Gastrocnemius medialis (tissue), 4 donors: ENCODE data around the gene PRDM16. TPM values are rescaled to one million over a fixed set of nuclear protein-coding genes. Genes with fewer than 3 reads are reported as not detected.

ENCODE experiments used
- ATAC-seq, 2 donors: fragments of 150-250 bp; one replicate each; pipeline ENCODE4 v1.9.1; 2016
- DNase-seq, 2 donors: peaks; one replicate each; pipeline ENCODE4 v3.0.0-alpha.2; 2019
- H3K27ac ChIP-seq, 4 donors: fragments of 200-600 bp; sonication (generic); 1 replicate in 1 of 4; 2 replicates in 3 of 4; pipeline ENCODE4 v1.5.1; 2016 to 2018; ENCODE audit warnings: mild to moderate bottlenecking in 2 of 4, moderate library complexity in 1 of 4
- H3K27me3 ChIP-seq, 3 donors: fragments of 200-600 bp; sonication (generic) in 2 of 3; 1 replicate in 1 of 3; 2 replicates in 2 of 3; pipeline versions ENCODE4 v1.5.1 to v1.6.0; 2016 to 2019; ENCODE audit warnings: mild to moderate bottlenecking in 1 of 3, moderate library complexity in 1 of 3
- H3K36me3 ChIP-seq, 2 donors: fragments of 200-600 bp; sonication (generic) in 1 of 2; one replicate each; pipeline ENCODE4 v1.5.1; 2017 to 2018
- H3K4me1 ChIP-seq, 2 donors: fragments of 200-600 bp; sonication (generic) in 1 of 2; one replicate each; pipeline ENCODE4 v1.5.1; 2016 to 2017; ENCODE audit warnings: mild to moderate bottlenecking in 2 of 2
- H3K4me3 ChIP-seq, 4 donors: fragments of 200-600 bp; sonication (generic) in 3 of 4; 1 replicate in 1 of 4; 2 replicates in 3 of 4; pipeline ENCODE4 v1.5.1; 2016 to 2019; ENCODE audit warnings: mild to moderate bottlenecking in 2 of 4
- H3K9me3 ChIP-seq, 3 donors: fragments of 200-600 bp; sonication (generic) in 2 of 3; 1 replicate in 1 of 3; 2 replicates in 2 of 3; pipeline ENCODE4 v1.5.1; 2016 to 2019
- POLR2A ChIP-seq, 2 donors: fragments of 450-650 bp; IDR thresholded peaks; one replicate each; pipeline ENCODE4 v1.6.1; 2017; ENCODE audit warnings: antibody characterized with exemption in 2 of 2, mild to moderate bottlenecking in 2 of 2, moderate library complexity in 2 of 2
- in situ Hi-C, 4 donors: fragments of 200-750 bp; cut with MboI; loops; one replicate each; pipeline versions ENCODE4 v1.15.0 to v1.8.0; 2017; ENCODE audit warnings: low sequenced_read_pairs in 4 of 4
- intact Hi-C: fragments of 100-400 bp; cut with DNase I; formaldehyde crosslinking; loops from one replicate; pipeline ENCODE4 v1.15.1; 2023; ENCODE audit warnings: low total_unique reads
- total RNA-seq, 4 donors: library from RNA; depleted of rRNA; stranded (reverse); fragments of >200 nt; gene quantifications; one replicate each; pipeline versions ENCODE4 v1.1.0 to v1.2.3, GENCODE V29; 2016
- TF ChIP-seq, protein P1 (sequence below), 5 experiments: fragments of 450-650 bp in 3 of 5; fragments of 200-600 bp in 2 of 5; sonication (generic) in 2 of 5; IDR thresholded peaks in 4 of 5; conservative IDR thresholded peaks in 1 of 5; 1 replicate in 4 of 5; 2 replicates in 1 of 5; pipeline ENCODE4 v1.5.1; 2016 to 2019; ENCODE audit warnings: antibody characterized with exemption in 5 of 5, mild to moderate bottlenecking in 3 of 5, moderate library complexity in 3 of 5

PRDM16 gene
- total RNA-seq, 4 donors from 2014 or later, result 0.03 to 0.19 (median 0.17) TPM

DNA sequence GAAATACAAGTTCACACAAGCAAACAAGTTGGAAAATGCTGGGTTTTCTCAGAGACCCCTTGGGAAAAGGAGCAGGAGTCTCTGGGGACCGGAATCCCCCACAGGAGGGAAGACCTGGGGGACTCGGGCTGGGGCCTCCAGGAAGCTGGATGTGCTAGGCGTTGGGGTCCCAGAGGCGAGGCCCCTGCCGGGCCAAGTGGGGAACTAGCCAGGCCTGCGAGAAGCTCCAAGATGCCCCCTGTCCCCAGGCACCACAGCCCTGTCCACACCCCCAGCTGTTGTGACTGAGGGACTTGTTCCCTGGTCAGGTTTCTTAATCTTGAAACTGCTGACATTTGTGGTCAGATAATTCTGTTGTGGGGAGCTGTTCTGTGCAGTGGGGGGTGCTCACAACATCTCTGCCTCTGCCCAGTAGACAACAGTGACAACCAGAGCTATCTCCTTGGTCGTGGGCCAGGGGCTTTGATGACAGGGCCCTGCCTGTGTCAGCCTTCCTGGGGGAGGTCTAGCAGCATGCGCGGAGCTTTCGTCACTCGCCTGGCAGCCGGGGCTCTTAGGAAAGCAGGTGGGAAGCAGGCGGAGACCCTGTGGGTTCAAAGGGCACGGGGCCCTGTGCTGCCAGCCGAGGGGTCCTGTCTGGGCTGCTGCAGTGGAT is 259.1 kb downstream of the PRDM16 start:
- ATAC-seq (no peak), DNase-seq (no peak)
- no peaks in the 10 kb centered on the region for H3K4me1 ChIP-seq
- no peaks in the 10 kb centered on the region for H3K9me3 ChIP-seq
- TF ChIP-seq POLR2A (IDR thresholded peaks at IDR 0.05), result no peak
- TF ChIP-seq, protein P1, sequence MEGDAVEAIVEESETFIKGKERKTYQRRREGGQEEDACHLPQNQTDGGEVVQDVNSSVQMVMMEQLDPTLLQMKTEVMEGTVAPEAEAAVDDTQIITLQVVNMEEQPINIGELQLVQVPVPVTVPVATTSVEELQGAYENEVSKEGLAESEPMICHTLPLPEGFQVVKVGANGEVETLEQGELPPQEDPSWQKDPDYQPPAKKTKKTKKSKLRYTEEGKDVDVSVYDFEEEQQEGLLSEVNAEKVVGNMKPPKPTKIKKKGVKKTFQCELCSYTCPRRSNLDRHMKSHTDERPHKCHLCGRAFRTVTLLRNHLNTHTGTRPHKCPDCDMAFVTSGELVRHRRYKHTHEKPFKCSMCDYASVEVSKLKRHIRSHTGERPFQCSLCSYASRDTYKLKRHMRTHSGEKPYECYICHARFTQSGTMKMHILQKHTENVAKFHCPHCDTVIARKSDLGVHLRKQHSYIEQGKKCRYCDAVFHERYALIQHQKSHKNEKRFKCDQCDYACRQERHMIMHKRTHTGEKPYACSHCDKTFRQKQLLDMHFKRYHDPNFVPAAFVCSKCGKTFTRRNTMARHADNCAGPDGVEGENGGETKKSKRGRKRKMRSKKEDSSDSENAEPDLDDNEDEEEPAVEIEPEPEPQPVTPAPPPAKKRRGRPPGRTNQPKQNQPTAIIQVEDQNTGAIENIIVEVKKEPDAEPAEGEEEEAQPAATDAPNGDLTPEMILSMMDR (IDR thresholded peaks at IDR 0.05 in 4 of 5, conservative IDR thresholded peaks at IDR 0.05 in 1 of 5), result no peak
- no peaks in the 10 kb centered on the region for H3K36me3 ChIP-seq
- no peak overlapping the region for H3K4me3 ChIP-seq
- peaks cover 6 to 11% (median 10%) of the 10 kb centered on the region in 3 donors for H3K27me3 ChIP-seq
- in situ Hi-C loops, result no loop called here
- intact Hi-C loops, result no loop called here
- H3K27ac ChIP-seq, result no peak overlapping the region

DNA sequence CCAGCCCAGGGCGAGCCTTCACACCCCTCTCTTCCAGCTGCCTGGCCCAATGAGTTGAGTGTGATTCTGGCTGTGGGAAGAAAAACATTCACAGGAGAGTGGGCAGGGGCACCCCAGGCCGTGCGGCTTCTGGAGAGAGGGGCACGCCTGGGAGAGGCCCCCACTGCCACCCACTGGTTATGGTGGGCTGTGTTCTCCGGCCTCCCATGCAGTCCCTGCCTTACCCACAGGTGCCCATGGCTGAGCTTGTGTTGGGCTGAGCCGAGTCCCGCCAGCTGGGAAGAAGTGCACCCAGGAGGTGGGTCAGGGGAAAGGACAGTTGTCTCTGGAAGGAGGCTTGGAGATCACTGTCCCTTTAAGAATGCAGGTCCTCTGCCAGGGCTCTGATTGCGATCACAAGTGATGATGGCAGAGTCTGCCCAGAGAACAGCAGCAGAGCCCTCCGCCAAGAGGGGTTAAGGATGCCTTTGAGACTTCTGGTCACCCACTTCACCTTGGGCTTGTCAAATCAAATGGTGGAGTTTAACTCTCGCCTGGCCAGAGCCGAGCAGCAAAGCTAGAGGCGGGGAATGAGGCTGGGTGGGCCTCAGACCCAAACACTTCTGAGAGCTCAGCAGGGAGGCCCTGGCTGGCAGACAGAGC is 260.8 kb downstream of the PRDM16 start:
- H3K4me1 ChIP-seq, result peaks cover 8% of the 10 kb centered on the region in 2 donors
- no peak overlapping the region for H3K4me3 ChIP-seq
- no peak for DNase-seq
- peak in 1 of 2 donors; percentile 53 for ATAC-seq
- intact Hi-C loops, result no loop called here
- no peak for TF ChIP-seq POLR2A (IDR thresholded peaks at IDR 0.05)
- TF ChIP-seq, protein P1 (IDR thresholded peaks at IDR 0.05 in 4 of 5, conservative IDR thresholded peaks at IDR 0.05 in 1 of 5), result no peak
- H3K9me3 ChIP-seq, result no peaks in the 10 kb centered on the region
- H3K27ac ChIP-seq, result no peak overlapping the region
- H3K36me3 ChIP-seq, result no peaks in the 10 kb centered on the region
- in situ Hi-C loops, result no loop called here
- peaks cover 0 to 7% (median 0%) of the 10 kb centered on the region in 3 donors for H3K27me3 ChIP-seq

DNA sequence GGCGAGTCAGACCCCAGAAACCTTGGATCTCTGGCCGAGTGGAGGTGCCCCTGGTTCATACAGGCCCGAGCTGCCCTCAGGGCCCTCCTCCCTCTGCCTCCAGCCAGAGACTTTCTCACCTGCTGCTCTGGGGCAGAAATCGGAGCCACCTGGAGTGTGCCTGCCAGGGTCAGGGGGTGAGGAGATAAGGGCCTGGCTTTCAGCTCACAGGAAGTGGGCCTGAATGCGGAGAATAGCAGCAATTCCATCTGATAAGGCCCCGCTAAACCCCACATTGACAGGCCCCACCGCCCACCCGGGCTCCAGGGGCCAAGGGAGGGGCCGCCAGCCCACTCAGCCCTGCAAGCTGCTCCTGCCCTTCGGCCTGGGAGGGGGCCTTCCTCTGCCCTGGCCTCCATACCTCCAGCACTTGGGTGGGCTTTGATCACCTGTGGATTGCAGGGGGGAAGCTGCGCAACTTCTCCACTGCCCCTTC is 261.8 kb downstream of the PRDM16 start:
- no peak for ATAC-seq
- intact Hi-C loops, result no loop called here
- Histone ChIP-seq H3K4me3 (no peak overlapping the region), H3K9me3 (no peaks in the 10 kb centered on the region), H3K36me3 (no peaks in the 10 kb centered on the region), H3K4me1 (peaks cover 8% of the 10 kb centered on the region in 2 donors), H3K27me3 (peaks cover 0 to 5% (median 0%) of the 10 kb centered on the region in 3 donors), H3K27ac (no peak overlapping the region)
- no peak for TF ChIP-seq POLR2A (IDR thresholded peaks at IDR 0.05)
- TF ChIP-seq, protein P1 (IDR thresholded peaks at IDR 0.05 in 4 of 5, conservative IDR thresholded peaks at IDR 0.05 in 1 of 5), result no peak
- DNase-seq, result no peak
- in situ Hi-C loops, result no loop called here

DNA sequence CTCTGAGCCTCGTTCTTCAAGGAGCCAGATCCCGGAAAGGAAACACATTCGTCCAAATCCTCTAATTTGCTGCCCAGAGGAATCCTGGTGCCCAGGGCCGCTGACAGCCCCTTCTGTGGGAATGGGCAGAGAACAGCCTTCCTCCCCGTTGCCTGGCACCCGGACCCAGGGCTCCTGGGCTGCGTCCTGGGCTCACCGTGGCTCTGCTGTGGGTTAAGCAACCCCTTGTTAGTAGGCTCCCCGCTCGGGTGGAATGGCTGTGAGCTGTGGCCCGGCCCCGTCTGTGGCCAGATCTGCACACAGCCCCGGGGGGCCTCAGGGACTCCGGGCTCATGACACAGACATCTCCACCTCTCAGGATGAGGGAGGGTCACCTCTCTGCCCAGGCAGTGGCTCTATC is 262.6 kb downstream of the PRDM16 start:
- no peak for TF ChIP-seq POLR2A (IDR thresholded peaks at IDR 0.05)
- TF ChIP-seq, protein P1 (IDR thresholded peaks at IDR 0.05 in 4 of 5, conservative IDR thresholded peaks at IDR 0.05 in 1 of 5), result no peak
- Histone ChIP-seq H3K27me3 (no peaks in the 10 kb centered on the region), H3K27ac (no peak overlapping the region), H3K4me1 (peaks cover 8% of the 10 kb centered on the region in 2 donors), H3K9me3 (no peaks in the 10 kb centered on the region), H3K4me3 (no peak overlapping the region), H3K36me3 (no peaks in the 10 kb centered on the region)
- ATAC-seq (no peak), DNase-seq (no peak)
- intact Hi-C loops, result no loop called here
- in situ Hi-C loops, result no loop called here
